ENCODE results near the gene PLAGL1. TPM values are rescaled to one million over a fixed set of nuclear protein-coding genes. Genes with fewer than 3 reads are reported as not detected.
"Not testable (repeated sequence)": the region's sequence is repeated elsewhere in the genome, so short reads cannot be mapped to it uniquely, and the experiment has no call there.

PLAGL1 gene
- 17.4 and 22.1 TPM in 2 replicates for total RNA-seq

DNA sequence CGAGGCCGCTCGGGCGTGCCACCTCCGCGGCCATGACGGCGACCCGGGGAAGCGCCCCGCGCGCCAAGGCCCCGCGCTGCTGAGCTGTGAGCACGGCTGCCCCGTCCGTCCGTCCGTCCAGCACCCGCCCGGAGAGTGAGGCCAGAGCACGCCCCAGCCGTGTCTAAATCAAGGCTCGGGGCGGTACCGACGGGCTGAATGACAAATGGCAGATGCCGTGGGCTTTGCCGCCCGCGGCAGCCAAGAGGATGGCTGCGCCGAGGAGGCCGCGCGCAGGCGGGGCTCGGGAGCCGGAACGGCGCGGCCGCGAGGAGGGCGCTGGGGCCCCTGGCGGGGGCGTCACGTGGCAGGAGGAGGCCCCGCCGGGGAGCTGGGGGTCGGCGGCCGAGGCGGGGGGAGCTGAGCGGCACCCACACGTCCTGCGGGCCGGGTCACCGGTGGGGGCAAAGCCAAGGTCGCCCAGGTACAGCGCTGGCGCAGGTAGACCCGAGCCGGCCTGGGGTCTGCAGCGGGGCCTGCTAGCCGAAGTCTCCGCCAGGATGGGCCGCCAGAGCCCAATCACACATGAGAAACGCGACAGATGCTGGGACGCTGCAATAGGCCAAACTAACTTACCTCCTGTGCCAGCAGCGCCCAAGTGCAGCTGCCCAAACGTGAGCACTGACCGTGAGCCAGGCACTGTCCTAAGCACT lies at the start of gene PLAGL1:
TSS of gene PLAGL1 (minus strand) at position 140 of the 692 bp plus-strand sequence. CDS start 60,123 bp downstream, outside the sequence.
- TF ChIP-seq, protein P1, sequence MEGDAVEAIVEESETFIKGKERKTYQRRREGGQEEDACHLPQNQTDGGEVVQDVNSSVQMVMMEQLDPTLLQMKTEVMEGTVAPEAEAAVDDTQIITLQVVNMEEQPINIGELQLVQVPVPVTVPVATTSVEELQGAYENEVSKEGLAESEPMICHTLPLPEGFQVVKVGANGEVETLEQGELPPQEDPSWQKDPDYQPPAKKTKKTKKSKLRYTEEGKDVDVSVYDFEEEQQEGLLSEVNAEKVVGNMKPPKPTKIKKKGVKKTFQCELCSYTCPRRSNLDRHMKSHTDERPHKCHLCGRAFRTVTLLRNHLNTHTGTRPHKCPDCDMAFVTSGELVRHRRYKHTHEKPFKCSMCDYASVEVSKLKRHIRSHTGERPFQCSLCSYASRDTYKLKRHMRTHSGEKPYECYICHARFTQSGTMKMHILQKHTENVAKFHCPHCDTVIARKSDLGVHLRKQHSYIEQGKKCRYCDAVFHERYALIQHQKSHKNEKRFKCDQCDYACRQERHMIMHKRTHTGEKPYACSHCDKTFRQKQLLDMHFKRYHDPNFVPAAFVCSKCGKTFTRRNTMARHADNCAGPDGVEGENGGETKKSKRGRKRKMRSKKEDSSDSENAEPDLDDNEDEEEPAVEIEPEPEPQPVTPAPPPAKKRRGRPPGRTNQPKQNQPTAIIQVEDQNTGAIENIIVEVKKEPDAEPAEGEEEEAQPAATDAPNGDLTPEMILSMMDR (conservative IDR thresholded peaks at IDR 0.05; ENCODE audit: low read depth, low read length) = no peak
- no peak for DNase-seq (ENCODE audit: low read depth)
- peak within 1 kb of the TSS; percentile 52 for H3K4me3 ChIP-seq (ENCODE audit: low read depth, low read length)

DNA sequence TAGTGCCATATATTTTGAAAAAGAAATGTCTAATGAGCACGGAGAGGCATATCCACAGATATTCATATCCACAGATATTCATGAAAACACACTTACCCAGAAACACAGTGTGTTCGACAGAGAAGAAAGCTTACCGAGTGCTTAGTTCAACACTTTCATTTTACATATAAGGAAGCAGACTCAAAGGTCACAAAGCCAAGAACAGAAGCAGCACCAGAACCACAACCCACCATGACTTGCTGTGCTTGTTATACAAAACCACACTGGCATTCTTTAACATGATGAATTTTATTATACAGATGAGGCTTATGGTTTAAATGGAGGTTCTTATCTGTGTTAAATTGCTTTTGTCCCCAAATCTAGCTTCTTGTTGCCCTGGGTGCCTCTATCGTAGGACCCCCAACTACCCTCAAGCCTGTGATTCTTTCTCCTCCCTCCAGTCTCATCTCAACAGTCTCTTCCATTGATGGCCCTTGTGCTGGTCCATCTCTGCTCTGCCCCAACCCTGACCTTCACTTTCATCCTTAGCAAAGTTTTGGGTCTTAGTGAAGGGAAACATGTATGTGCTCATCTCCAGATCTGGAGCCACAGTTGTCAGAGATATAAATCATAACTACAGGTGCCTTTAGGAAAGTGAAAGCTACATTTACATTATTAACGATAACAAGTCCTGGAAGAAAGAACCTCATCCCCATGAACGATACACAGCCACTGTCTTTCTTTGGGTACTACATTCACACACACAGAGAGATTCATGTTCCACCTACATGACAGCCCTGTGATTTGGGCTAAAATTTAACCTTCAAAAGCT lies 47.3 kb upstream of the PLAGL1 start:
- no peak for DNase-seq (ENCODE audit: low read depth)
- H3K4me3 ChIP-seq (ENCODE audit: low read depth, low read length) = no peak overlapping the region
- TF ChIP-seq, protein P1 (conservative IDR thresholded peaks at IDR 0.05; ENCODE audit: low read depth, low read length) = no peak

DNA sequence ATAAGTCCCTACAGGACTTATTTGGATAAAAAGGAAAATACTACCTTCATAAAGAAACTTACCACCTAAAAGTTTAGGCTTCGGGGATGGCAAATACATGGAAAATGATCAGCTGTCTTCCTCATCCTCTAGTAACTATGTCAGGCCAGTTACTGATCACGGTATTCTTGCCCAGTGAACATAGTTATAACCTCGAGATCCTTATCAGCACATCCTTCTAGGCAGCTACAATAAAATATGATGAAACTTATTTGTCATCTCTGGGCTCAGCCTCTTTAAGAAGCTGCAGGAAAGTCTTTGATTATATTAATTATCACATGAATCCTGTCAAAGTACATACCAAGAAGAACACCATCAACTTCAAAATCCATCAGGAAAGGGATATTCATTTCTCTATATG lies 45.5 kb upstream of the PLAGL1 start:
- TF ChIP-seq, protein P1 (conservative IDR thresholded peaks at IDR 0.05; ENCODE audit: low read depth, low read length) = no peak
- no peak for DNase-seq (ENCODE audit: low read depth)
- no peak overlapping the region for H3K4me3 ChIP-seq (ENCODE audit: low read depth, low read length)

DNA sequence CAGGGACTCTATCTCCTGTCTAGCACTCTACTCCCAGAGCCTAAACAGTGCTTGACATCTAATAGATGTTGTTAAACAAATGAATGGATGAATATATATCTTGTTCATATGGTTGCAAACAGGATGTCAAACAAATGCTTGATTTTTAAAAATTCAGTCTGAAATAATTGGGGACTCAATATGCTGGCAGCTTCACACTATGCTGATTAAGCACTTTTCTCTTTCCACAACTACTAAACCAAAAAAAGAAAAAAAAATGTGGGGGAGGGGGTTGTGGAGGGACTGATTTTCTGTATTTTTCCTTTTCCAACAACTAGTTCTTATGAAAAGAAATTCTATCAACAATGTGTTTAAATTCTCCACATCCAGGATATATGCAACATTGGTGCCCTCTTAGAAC lies 44.4 kb upstream of the PLAGL1 start:
- no peak overlapping the region for H3K4me3 ChIP-seq (ENCODE audit: low read depth, low read length)
- DNase-seq (ENCODE audit: low read depth) = no peak
- TF ChIP-seq, protein P1 (conservative IDR thresholded peaks at IDR 0.05; ENCODE audit: low read depth, low read length) = no peak

DNA sequence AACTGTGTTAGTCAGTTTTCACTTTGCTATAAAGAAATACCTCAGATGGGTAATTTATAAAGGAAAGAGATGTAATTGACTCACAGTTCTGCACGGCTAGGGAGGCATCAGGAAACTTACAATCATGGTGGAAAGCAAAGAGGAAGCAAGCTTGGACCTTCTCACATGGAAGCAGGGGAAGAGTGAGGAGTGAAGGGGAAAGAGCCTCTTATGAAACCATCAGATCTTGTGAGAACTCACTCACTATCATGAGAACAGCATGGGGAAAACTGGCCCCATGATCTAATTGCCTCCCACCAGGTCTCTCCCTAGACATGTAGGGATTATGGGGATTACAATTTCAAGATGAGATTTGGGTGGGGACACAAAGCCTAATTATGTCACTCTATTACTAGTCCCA lies 41.3 kb upstream of the PLAGL1 start:
- TF ChIP-seq, protein P1 (conservative IDR thresholded peaks at IDR 0.05; ENCODE audit: low read depth, low read length) = no peak
- no peak overlapping the region for H3K4me3 ChIP-seq (ENCODE audit: low read depth, low read length)
- no peak for DNase-seq (ENCODE audit: low read depth)

DNA sequence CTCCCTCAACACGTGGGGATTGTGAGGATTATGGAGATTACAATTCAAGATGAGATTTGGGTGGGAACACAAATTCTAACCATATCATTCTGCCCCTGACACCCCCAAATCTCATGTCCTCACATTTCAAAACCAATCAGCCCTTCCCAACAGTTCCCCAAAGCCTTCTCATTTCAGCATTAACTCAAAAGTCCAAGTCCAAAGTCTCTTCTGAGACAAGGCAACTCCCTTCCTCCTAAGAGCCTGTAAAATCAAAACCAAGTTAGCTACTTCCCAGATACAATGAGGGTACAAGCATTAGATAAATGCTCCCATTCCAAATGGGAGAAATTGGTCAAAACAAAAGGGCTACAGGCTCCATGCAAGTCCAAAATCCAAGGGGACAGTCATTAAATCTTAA lies 39.6 kb upstream of the PLAGL1 start:
- no peak for DNase-seq (ENCODE audit: low read depth)
- H3K4me3 ChIP-seq (ENCODE audit: low read depth, low read length) = no peak overlapping the region
- TF ChIP-seq, protein P1 (conservative IDR thresholded peaks at IDR 0.05; ENCODE audit: low read depth, low read length) = no peak

DNA sequence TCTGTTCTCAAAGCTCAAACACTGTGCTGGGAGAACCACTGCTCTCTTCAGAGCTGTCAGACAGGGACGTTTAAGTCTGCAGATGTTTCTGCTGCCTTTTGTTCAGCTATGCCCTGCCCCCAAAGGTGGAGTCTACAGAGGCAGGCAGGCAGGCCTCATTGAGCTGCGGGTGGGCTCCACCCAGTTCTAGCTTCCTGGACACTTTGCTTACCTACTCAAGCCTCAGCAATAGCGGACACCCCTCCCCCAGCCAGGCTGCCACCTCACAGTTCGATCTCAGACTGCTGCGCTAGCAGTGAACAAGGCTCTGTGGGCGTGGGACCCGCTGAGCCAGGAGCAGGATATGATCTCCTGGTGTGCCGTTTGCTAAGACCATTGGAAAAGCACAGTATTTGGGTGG lies 38.6 kb upstream of the PLAGL1 start:
- H3K4me3 ChIP-seq (ENCODE audit: low read depth, low read length); DNase-seq (ENCODE audit: low read depth): not testable (repeated sequence)

DNA sequence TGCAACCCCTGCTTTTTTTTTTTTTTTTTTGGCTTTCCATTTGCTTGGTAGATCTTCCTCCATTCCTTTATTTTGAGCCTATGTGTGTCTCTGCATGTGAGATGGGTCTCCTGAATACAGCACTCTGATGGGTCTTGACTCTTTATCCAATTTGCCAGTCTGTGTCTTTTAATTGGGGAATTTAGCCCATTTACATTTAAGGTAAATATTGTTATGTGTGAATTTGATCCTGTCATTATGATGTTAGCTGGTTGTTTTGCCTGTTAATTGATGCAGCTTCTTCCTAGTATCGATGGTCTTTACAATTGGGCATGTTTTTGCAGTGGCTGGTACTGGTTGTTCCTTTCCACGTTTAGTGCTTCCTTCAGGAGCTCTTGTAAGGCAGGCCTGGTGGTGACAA lies 36.9 kb upstream of the PLAGL1 start:
- H3K4me3 ChIP-seq (ENCODE audit: low read depth, low read length); DNase-seq (ENCODE audit: low read depth): not testable (repeated sequence)

Data from epithelial cell of proximal tubule (primary cell).